Measurements from ENCODE around the gene NDUFS8.
"Not testable (repeated sequence)": the region's sequence is repeated elsewhere in the genome, so short reads cannot be mapped to it uniquely, and the experiment has no call there.

DNA sequence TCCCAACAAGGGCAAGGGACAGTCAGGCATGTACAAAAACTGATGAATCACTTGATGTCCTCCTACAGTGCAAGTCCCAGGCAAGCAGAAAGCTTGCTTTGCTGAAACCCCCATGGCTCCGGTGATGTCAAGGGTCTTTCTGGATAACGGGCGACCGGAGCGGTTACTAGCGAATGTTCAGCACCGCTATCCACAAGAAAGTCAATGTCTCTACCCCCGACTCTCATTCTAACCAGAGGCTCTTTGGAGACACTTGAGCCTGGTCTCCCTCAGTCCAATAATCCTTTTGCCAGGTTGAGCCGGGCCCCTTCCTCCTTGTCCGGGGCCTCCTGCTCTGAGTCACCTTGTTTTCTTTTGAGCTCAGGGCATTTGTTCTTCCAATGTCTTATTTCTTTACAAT, 49.3 kb upstream of the NDUFS8 start:
- not testable (repeated sequence) for TF ChIP-seq CTCF (IDR thresholded peaks at IDR 0.05); IRF2 (CRISPR knock-in tag; IDR thresholded peaks at IDR 0.05; ENCODE audit: borderline replicate concordance, low read depth); MAX (CRISPR knock-in tag; IDR thresholded peaks at IDR 0.05); CREM (CRISPR knock-in tag; IDR thresholded peaks at IDR 0.05); MYBL2 (CRISPR knock-in tag; IDR thresholded peaks at IDR 0.05); MXD4 (CRISPR knock-in tag; IDR thresholded peaks at IDR 0.05; ENCODE audit: borderline replicate concordance)
- TF ChIP-seq, protein P1, sequence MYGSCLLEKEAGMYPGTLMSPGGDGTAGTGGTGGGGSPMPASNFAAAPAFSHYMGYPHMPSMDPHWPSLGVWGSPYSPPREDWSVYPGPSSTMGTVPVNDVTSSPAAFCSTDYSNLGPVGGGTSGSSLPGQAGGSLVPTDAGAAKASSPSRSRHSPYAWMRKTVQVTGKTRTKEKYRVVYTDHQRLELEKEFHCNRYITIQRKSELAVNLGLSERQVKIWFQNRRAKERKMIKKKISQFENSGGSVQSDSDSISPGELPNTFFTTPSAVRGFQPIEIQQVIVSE (CRISPR knock-in tag; IDR thresholded peaks at IDR 0.05; ENCODE audit: borderline replicate concordance), result not testable (repeated sequence)
- TF ChIP-seq, protein P2, sequence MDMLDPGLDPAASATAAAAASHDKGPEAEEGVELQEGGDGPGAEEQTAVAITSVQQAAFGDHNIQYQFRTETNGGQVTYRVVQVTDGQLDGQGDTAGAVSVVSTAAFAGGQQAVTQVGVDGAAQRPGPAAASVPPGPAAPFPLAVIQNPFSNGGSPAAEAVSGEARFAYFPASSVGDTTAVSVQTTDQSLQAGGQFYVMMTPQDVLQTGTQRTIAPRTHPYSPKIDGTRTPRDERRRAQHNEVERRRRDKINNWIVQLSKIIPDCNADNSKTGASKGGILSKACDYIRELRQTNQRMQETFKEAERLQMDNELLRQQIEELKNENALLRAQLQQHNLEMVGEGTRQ (CRISPR knock-in tag; IDR thresholded peaks at IDR 0.05), result not testable (repeated sequence)
- TF ChIP-seq, protein P3, sequence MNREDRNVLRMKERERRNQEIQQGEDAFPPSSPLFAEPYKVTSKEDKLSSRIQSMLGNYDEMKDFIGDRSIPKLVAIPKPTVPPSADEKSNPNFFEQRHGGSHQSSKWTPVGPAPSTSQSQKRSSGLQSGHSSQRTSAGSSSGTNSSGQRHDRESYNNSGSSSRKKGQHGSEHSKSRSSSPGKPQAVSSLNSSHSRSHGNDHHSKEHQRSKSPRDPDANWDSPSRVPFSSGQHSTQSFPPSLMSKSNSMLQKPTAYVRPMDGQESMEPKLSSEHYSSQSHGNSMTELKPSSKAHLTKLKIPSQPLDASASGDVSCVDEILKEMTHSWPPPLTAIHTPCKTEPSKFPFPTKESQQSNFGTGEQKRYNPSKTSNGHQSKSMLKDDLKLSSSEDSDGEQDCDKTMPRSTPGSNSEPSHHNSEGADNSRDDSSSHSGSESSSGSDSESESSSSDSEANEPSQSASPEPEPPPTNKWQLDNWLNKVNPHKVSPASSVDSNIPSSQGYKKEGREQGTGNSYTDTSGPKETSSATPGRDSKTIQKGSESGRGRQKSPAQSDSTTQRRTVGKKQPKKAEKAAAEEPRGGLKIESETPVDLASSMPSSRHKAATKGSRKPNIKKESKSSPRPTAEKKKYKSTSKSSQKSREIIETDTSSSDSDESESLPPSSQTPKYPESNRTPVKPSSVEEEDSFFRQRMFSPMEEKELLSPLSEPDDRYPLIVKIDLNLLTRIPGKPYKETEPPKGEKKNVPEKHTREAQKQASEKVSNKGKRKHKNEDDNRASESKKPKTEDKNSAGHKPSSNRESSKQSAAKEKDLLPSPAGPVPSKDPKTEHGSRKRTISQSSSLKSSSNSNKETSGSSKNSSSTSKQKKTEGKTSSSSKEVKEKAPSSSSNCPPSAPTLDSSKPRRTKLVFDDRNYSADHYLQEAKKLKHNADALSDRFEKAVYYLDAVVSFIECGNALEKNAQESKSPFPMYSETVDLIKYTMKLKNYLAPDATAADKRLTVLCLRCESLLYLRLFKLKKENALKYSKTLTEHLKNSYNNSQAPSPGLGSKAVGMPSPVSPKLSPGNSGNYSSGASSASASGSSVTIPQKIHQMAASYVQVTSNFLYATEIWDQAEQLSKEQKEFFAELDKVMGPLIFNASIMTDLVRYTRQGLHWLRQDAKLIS (CRISPR knock-in tag; IDR thresholded peaks at IDR 0.05; ENCODE audit: borderline replicate concordance), result not testable (repeated sequence)
- TF ChIP-seq, protein P4, sequence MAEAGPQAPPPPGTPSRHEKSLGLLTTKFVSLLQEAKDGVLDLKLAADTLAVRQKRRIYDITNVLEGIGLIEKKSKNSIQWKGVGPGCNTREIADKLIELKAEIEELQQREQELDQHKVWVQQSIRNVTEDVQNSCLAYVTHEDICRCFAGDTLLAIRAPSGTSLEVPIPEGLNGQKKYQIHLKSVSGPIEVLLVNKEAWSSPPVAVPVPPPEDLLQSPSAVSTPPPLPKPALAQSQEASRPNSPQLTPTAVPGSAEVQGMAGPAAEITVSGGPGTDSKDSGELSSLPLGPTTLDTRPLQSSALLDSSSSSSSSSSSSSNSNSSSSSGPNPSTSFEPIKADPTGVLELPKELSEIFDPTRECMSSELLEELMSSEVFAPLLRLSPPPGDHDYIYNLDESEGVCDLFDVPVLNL (CRISPR knock-in tag; IDR thresholded peaks at IDR 0.05; ENCODE audit: borderline replicate concordance, low read depth), result not testable (repeated sequence)
- TF ChIP-seq, protein P5, sequence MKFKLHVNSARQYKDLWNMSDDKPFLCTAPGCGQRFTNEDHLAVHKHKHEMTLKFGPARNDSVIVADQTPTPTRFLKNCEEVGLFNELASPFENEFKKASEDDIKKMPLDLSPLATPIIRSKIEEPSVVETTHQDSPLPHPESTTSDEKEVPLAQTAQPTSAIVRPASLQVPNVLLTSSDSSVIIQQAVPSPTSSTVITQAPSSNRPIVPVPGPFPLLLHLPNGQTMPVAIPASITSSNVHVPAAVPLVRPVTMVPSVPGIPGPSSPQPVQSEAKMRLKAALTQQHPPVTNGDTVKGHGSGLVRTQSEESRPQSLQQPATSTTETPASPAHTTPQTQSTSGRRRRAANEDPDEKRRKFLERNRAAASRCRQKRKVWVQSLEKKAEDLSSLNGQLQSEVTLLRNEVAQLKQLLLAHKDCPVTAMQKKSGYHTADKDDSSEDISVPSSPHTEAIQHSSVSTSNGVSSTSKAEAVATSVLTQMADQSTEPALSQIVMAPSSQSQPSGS (CRISPR knock-in tag; IDR thresholded peaks at IDR 0.05; ENCODE audit: borderline replicate concordance, low read depth), result not testable (repeated sequence)

All from WTC11 (cell line).